Natural killer cell (primary cell): ENCODE measurements around the gene RELN. TPM values are rescaled to one million over a fixed set of nuclear protein-coding genes. Genes with fewer than 3 reads are reported as not detected.

ENCODE experiments used
- ATAC-seq, 3 donors: fragments of 150-1000 bp in 2 of 3; fragments of 200-7000 bp in 1 of 3; cut with Tn5 transposase; 1 replicate in 1 of 3; 2 replicates in 2 of 3; pipeline ENCODE4 v1.10.0; 2021; ENCODE audit warnings: mild to moderate bottlenecking in 2 of 3, moderate library complexity in 2 of 3
- DNase-seq, 2 donors: peaks; one replicate each; pipeline versions ENCODE4 v3.0.0 to v3.0.0-alpha.2; 2013 to 2021; ENCODE audit warnings: mixed read lengths in 1 of 2
- H3K27ac ChIP-seq: one replicate; pipeline ENCODE4 v1.5.1; 2013; ENCODE audit warnings: mild to moderate bottlenecking, low read length
- H3K27me3 ChIP-seq: one replicate; pipeline ENCODE4 v1.6.1; 2013; ENCODE audit warnings: low read length; ENCODE audit not compliant: control insufficient read depth, insufficient read depth
- H3K36me3 ChIP-seq: one replicate; pipeline ENCODE4 v1.6.1; 2013; ENCODE audit warnings: low read length; ENCODE audit not compliant: control insufficient read depth, insufficient read depth
- H3K4me1 ChIP-seq: one replicate; pipeline ENCODE4 v1.6.1; 2013; ENCODE audit warnings: low read length; ENCODE audit not compliant: control insufficient read depth, insufficient read depth
- H3K4me3 ChIP-seq: one replicate; pipeline ENCODE4 v1.5.1; 2013; ENCODE audit warnings: low read length
- H3K9me3 ChIP-seq: one replicate; pipeline ENCODE4 v1.6.1; 2013; ENCODE audit warnings: low read length; ENCODE audit not compliant: control insufficient read depth, insufficient read depth
- H3K27ac Mint-ChIP-seq, 2 donors: one replicate each; pipeline ENCODE4 v1.8.0; 2022; ENCODE audit warnings: mild to moderate bottlenecking in 2 of 2, mixed read lengths in 2 of 2, moderate library complexity in 1 of 2
- H3K27me3 Mint-ChIP-seq, 2 donors: one replicate each; pipeline ENCODE4 v1.8.0; 2022; ENCODE audit warnings: low read depth in 2 of 2, mixed read lengths in 2 of 2
- H3K36me3 Mint-ChIP-seq: one replicate; pipeline ENCODE4 v1.8.0; 2022; ENCODE audit warnings: mixed read lengths
- H3K4me1 Mint-ChIP-seq, 2 donors: one replicate each; pipeline ENCODE4 v1.8.0; 2022; ENCODE audit warnings: mixed read lengths in 2 of 2
- H3K4me3 Mint-ChIP-seq: one replicate; pipeline ENCODE4 v1.8.0; 2022; ENCODE audit warnings: mild to moderate bottlenecking, moderate library complexity, mixed read lengths
- H3K9me3 Mint-ChIP-seq, 2 donors: one replicate each; pipeline ENCODE4 v1.8.0; 2022; ENCODE audit warnings: mixed read lengths in 2 of 2
- whole genome bisulfite sequencing: methylation state at CpG from one replicate; pipeline ENCODE4 v1.1.7; 2013; ENCODE audit warnings: missing lambda C conversion rate; ENCODE audit not compliant: insufficient coverage; 5-methylcytosine and 5-hydroxymethylcytosine counted together
- intact Hi-C: fragments of 100-400 bp; cut with micrococcal nuclease; formaldehyde crosslinking; loops from one replicate; pipeline ENCODE4 v1.14.2; 2022
- total RNA-seq, 4 donors: library from RNA; stranded (reverse); fragments of 120-200 nt in 1 of 4; gene quantifications; one replicate each; pipeline versions ENCODE4 v1.2.3 to v1.2.4, GENCODE V29; 2013 to 2022
- TF ChIP-seq, protein P1 (sequence below): fragments of 200-600 bp; IDR thresholded peaks from one replicate; pipeline ENCODE4 v1.8.0; 2022; ENCODE audit warnings: antibody characterized with exemption

RELN gene
- total RNA-seq, 3 donors from 2014 or later (not counting 1 experiment from before 2014, with no cell fraction given) = not detected

- DNase-seq = no peak
- Histone ChIP-seq H3K4me1 (no peaks in the 10 kb centered on the region), H3K36me3 (no peaks in the 10 kb centered on the region), H3K4me3 (no peak overlapping the region), H3K27me3 (no peaks in the 10 kb centered on the region), H3K27ac (no peak overlapping the region), H3K9me3 (no peaks in the 10 kb centered on the region)
- 86% methylated on average over 2 of the region's 2 CpGs for WGBS
- Mint-ChIP-seq H3K27me3 (no peaks in the 10 kb centered on the region), H3K9me3 (peaks cover 2 to 4% of the 10 kb centered on the region in 2 donors), H3K36me3 (no peaks in the 10 kb centered on the region), H3K27ac (no peak overlapping the region), H3K4me3 (no peak overlapping the region), H3K4me1 (no peaks in the 10 kb centered on the region)
- no peak for ATAC-seq
- intact Hi-C loops = no loop called here
- TF ChIP-seq, protein P1, sequence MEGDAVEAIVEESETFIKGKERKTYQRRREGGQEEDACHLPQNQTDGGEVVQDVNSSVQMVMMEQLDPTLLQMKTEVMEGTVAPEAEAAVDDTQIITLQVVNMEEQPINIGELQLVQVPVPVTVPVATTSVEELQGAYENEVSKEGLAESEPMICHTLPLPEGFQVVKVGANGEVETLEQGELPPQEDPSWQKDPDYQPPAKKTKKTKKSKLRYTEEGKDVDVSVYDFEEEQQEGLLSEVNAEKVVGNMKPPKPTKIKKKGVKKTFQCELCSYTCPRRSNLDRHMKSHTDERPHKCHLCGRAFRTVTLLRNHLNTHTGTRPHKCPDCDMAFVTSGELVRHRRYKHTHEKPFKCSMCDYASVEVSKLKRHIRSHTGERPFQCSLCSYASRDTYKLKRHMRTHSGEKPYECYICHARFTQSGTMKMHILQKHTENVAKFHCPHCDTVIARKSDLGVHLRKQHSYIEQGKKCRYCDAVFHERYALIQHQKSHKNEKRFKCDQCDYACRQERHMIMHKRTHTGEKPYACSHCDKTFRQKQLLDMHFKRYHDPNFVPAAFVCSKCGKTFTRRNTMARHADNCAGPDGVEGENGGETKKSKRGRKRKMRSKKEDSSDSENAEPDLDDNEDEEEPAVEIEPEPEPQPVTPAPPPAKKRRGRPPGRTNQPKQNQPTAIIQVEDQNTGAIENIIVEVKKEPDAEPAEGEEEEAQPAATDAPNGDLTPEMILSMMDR = no peak
Measured at GRCh38 chr7:104024632-104025031, 35.2 kb upstream of the RELN start.

- ATAC-seq = no peak
- Mint-ChIP-seq H3K27ac (no peak overlapping the region), H3K36me3 (no peaks in the 10 kb centered on the region), H3K4me1 (no peaks in the 10 kb centered on the region), H3K27me3 (no peaks in the 10 kb centered on the region), H3K9me3 (peaks cover 2 to 4% of the 10 kb centered on the region in 2 donors), H3K4me3 (no peak overlapping the region)
- DNase-seq = no peak
- Histone ChIP-seq H3K9me3 (no peaks in the 10 kb centered on the region), H3K36me3 (no peaks in the 10 kb centered on the region), H3K27ac (no peak overlapping the region), H3K27me3 (no peaks in the 10 kb centered on the region), H3K4me1 (no peaks in the 10 kb centered on the region), H3K4me3 (no peak overlapping the region)
- WGBS = 89% methylated on average over 3 of the region's 3 CpGs
- TF ChIP-seq, protein P1 = no peak
- intact Hi-C loops = no loop called here
Measured at GRCh38 chr7:104023100-104023499, 33.6 kb upstream of the RELN start.

DNA sequence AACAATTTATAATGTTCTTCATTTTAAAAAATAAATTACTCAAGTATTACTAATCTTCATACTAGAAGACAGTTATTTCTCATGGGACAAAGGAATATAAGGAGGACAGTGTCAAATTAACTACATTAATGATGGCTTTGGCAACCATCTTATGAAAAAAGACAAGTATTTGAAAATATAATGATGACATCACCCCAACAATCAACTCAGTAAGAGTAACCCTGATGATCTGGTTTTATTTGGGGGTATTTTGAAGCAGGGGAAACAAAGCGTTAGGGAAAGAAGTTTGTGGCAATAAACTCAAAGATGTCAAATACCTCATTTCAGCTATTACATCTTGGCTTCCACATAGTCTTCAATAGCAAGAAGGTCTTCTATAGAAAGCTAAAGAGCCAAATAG is 29.0 kb upstream of the RELN start:
- ATAC-seq (no peak), DNase-seq (no peak)
- Mint-ChIP-seq H3K27ac (no peak overlapping the region), H3K9me3 (peaks cover 2 to 3% of the 10 kb centered on the region in 2 donors), H3K36me3 (no peaks in the 10 kb centered on the region), H3K27me3 (peaks cover 0 to 3% of the 10 kb centered on the region in 2 donors), H3K4me3 (no peak overlapping the region), H3K4me1 (no peaks in the 10 kb centered on the region)
- no peaks in the 10 kb centered on the region for H3K36me3 ChIP-seq
- TF ChIP-seq, protein P1 = no peak
- H3K4me1 ChIP-seq = no peaks in the 10 kb centered on the region
- H3K27me3 ChIP-seq = no peaks in the 10 kb centered on the region
- no peak overlapping the region for H3K27ac ChIP-seq
- no peaks in the 10 kb centered on the region for H3K9me3 ChIP-seq
- WGBS = no CpG with 5 or more reads among the region's 1 CpG
- intact Hi-C loops = no loop called here
- H3K4me3 ChIP-seq = no peak overlapping the region

DNA sequence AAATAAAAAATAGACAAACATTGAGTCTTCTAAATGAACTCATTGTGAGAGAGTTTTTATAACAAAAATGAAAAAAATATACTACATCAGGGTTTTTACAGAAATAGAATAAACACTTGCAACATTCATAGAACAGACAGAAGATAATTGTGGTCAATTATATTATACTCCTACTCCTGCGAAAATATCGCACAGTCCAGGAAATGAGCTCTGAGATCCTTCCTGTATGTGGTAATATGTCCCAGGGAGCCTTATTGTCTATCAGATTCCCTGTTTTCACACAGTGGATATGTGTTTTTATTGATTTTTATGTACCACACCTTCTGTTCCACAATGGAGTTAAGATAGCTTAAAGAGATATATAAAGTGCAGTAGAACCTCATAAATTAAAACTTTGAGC is 27.5 kb upstream of the RELN start:
- H3K4me1 ChIP-seq = no peaks in the 10 kb centered on the region

More for the DNA sequence above, 27.5 kb upstream of the RELN start:
- no CpG with 5 or more reads among the region's 2 CpGs for WGBS
- no peak overlapping the region for H3K27ac Mint-ChIP-seq
- intact Hi-C loops = no loop called here
- no peak overlapping the region for H3K4me3 Mint-ChIP-seq
- peaks cover 2 to 3% of the 10 kb centered on the region in 2 donors for H3K9me3 Mint-ChIP-seq
- H3K27me3 Mint-ChIP-seq = peaks cover 0 to 3% of the 10 kb centered on the region in 2 donors
- TF ChIP-seq, protein P1 = no peak
- DNase-seq (no peak), ATAC-seq (no peak)
- no peaks in the 10 kb centered on the region for H3K36me3 Mint-ChIP-seq
- H3K4me1 Mint-ChIP-seq = no peaks in the 10 kb centered on the region
- no peaks in the 10 kb centered on the region for H3K9me3 ChIP-seq
- H3K27me3 ChIP-seq = no peaks in the 10 kb centered on the region
- no peak overlapping the region for H3K27ac ChIP-seq
- H3K36me3 ChIP-seq = no peaks in the 10 kb centered on the region
- no peak overlapping the region for H3K4me3 ChIP-seq
